Measurements from ENCODE around the gene PAK1. TPM values are rescaled to one million over a fixed set of nuclear protein-coding genes. Genes with fewer than 3 reads are reported as not detected.

Gene PAK1
- total and polyA plus RNA-seq, 2 donors (not counting 1 experiment from before 2014, with no cell fraction given) = 11.9 to 23.4 TPM

DNA sequence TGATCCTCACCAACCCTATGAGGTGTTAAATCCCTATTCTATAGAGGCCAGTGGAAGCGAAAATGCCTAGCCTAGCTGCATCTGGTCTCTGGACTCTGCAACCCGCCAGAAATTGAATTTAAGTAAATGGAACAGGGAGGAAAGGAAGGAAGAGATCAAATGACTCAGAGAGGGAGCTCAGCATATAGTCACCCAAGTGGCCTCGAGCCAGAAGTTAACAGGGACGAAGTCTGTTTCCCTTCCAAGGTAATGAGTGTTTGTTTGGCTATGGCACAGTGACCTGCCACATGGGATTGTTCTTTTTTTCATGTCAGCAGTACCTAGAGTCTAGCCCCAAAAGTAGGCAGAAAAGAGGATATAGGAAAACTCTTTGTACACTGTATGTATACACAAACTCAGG lies 66.3 kb downstream of the PAK1 start:
- H3K36me3 ChIP-seq (replicated peaks in 1 of 2; ENCODE audit: control extremely low read depth in 1 of 2, control insufficient read depth in 1 of 2, extremely low read depth in 1 of 2, insufficient read depth in 2 of 2, low read length in 1 of 2) = peaks cover 0 to 2% of the 10 kb centered on the region in 2 experiments
- peaks cover 8% of the 10 kb centered on the region for H3K79me2 ChIP-seq (ENCODE audit: control insufficient read depth, insufficient read depth, low read length)
- H3K4me3 ChIP-seq (ENCODE audit: control extremely low read depth in 1 of 5, extremely low read depth in 1 of 5, insufficient read depth in 1 of 5, low read depth in 2 of 5, low read length in 4 of 5) = no peak overlapping the region
- intact Hi-C loops (cut with micrococcal nuclease) = no loop called here
- Mint-ChIP-seq H3K4me3 (no peak overlapping the region), H3K4me1 (peaks cover 30% of the 10 kb centered on the region), H3K27ac (no peak overlapping the region), H3K9me3 (ENCODE audit: insufficient read depth) (no peaks in the 10 kb centered on the region), H3K27me3 (no peaks in the 10 kb centered on the region)
- POLR2A ChIA-PET = no interaction called here
- CTCF ChIA-PET = no interaction called here
- TF ChIP-seq EZH2 (IDR thresholded peaks at IDR 0.05; ENCODE audit: borderline replicate concordance, insufficient read depth, low read depth, low read length, poor library complexity, severe bottlenecking) = no peak
- H3K4me2 ChIP-seq (replicated peaks; ENCODE audit: low read depth, low read length, poor library complexity, severe bottlenecking) = no peak overlapping the region
- no peak for DNase-seq
- no peak overlapping the region for H3K9ac ChIP-seq (ENCODE audit: low read length)
- ATAC-seq (ENCODE audit: low read depth) = no peak
- no peak overlapping the region for H3K27ac ChIP-seq (ENCODE audit: low read length in 2 of 2)
- H3K9me3 ChIP-seq (ENCODE audit: control extremely low read depth in 1 of 3, control insufficient read depth in 2 of 3, insufficient read depth in 1 of 3, low read length in 2 of 3) = no peaks in the 10 kb centered on the region
- no peak overlapping the region for H2AFZ ChIP-seq (ENCODE audit: insufficient read depth, low read depth, low read length, poor library complexity, severe bottlenecking)
- H3K27me3 ChIP-seq (replicated peaks in 1 of 4; ENCODE audit: control extremely low read depth in 1 of 4, control insufficient read depth in 3 of 4, insufficient read depth in 4 of 4, low read length in 3 of 4) = no peaks in the 10 kb centered on the region
- H4K20me1 ChIP-seq (ENCODE audit: control insufficient read depth, insufficient read depth, low read length, poor library complexity, severe bottlenecking) = no peaks in the 10 kb centered on the region
- H3K4me1 ChIP-seq (ENCODE audit: control insufficient read depth in 2 of 2, insufficient read depth in 2 of 2, low read length in 2 of 2) = peaks cover 14 to 26% of the 10 kb centered on the region in 2 donors
- whole genome bisulfite sequencing (ENCODE audit: insufficient coverage) = 63% methylated on average over 4 of the region's 4 CpGs

- DNase-seq (no peak), ATAC-seq (ENCODE audit: low read depth) (no peak)
- peaks cover 30% of the 10 kb centered on the region for H3K4me1 Mint-ChIP-seq
- no peaks in the 10 kb centered on the region for H4K20me1 ChIP-seq (ENCODE audit: control insufficient read depth, insufficient read depth, low read length, poor library complexity, severe bottlenecking)
- no peaks in the 10 kb centered on the region for H3K27me3 Mint-ChIP-seq
- no peak overlapping the region for H3K4me2 ChIP-seq (replicated peaks; ENCODE audit: low read depth, low read length, poor library complexity, severe bottlenecking)
- peaks cover 0 to 2% of the 10 kb centered on the region in 2 experiments for H3K36me3 ChIP-seq (replicated peaks in 1 of 2; ENCODE audit: control extremely low read depth in 1 of 2, control insufficient read depth in 1 of 2, extremely low read depth in 1 of 2, insufficient read depth in 2 of 2, low read length in 1 of 2)
- no peak overlapping the region for H3K4me3 ChIP-seq (ENCODE audit: control extremely low read depth in 1 of 5, extremely low read depth in 1 of 5, insufficient read depth in 1 of 5, low read depth in 2 of 5, low read length in 4 of 5)
- H3K9me3 Mint-ChIP-seq (ENCODE audit: insufficient read depth) = no peaks in the 10 kb centered on the region
- no peak overlapping the region for H3K27ac ChIP-seq (ENCODE audit: low read length in 2 of 2)
- no peaks in the 10 kb centered on the region for H3K27me3 ChIP-seq (replicated peaks in 1 of 4; ENCODE audit: control extremely low read depth in 1 of 4, control insufficient read depth in 3 of 4, insufficient read depth in 4 of 4, low read length in 3 of 4)
- intact Hi-C loops (cut with micrococcal nuclease) = no loop called here
- H3K9me3 ChIP-seq (ENCODE audit: control extremely low read depth in 1 of 3, control insufficient read depth in 2 of 3, insufficient read depth in 1 of 3, low read length in 2 of 3) = no peaks in the 10 kb centered on the region
- peaks cover 11% of the 10 kb centered on the region for H3K79me2 ChIP-seq (ENCODE audit: control insufficient read depth, insufficient read depth, low read length)
- 43% methylated on average over 1 of the region's 3 CpGs for WGBS (ENCODE audit: insufficient coverage)
- H3K4me1 ChIP-seq (ENCODE audit: control insufficient read depth in 2 of 2, insufficient read depth in 2 of 2, low read length in 2 of 2) = peaks cover 9 to 15% of the 10 kb centered on the region in 2 donors
- TF ChIP-seq CTCF (IDR thresholded peaks at IDR 0.05) (no peak), EZH2 (IDR thresholded peaks at IDR 0.05; ENCODE audit: borderline replicate concordance, insufficient read depth, low read depth, low read length, poor library complexity, severe bottlenecking) (no peak)
- ChIA-PET POLR2A (no interaction called here), CTCF (no interaction called here)
- no peak overlapping the region for H3K9ac ChIP-seq (ENCODE audit: low read length)
- H2AFZ ChIP-seq (ENCODE audit: insufficient read depth, low read depth, low read length, poor library complexity, severe bottlenecking) = no peak overlapping the region
- no peak overlapping the region for H3K27ac Mint-ChIP-seq
- no peak overlapping the region for H3K4me3 Mint-ChIP-seq
These were observed 67.5 kb downstream of the PAK1 start for GRCh38 chr11:77406396-77406795.

All from B cell (primary cell).